Liver (tissue), 3 donors: ENCODE results near the gene EXOG.

ENCODE experiments used
- ATF3 ChIP-seq: IDR thresholded peaks from 2 replicates; pipeline ENCODE4 v1.6.1; 2016; ENCODE audit warnings: antibody characterized with exemption
- CTCF ChIP-seq: fragments of 150-350 bp; IDR thresholded peaks from 2 replicates; pipeline ENCODE4 v1.5.1; 2017; ENCODE audit warnings: improper control_type of control experiment, low read depth, low read length; ENCODE audit not compliant: missing input control
- GABPA ChIP-seq, 2 donors: IDR thresholded peaks in 1 of 2; conservative IDR thresholded peaks in 1 of 2; 2 replicates each; pipeline ENCODE4 v1.6.1; 2016; ENCODE audit warnings: antibody characterized with exemption in 2 of 2, mild to moderate bottlenecking in 1 of 2, moderate library complexity in 1 of 2
- HNF4A ChIP-seq, 2 donors: conservative IDR thresholded peaks; 2 replicates each; pipeline ENCODE4 v1.6.1; 2016; ENCODE audit warnings: antibody characterized with exemption in 2 of 2, mild to moderate bottlenecking in 2 of 2
- JUND ChIP-seq, 2 donors: IDR thresholded peaks; 2 replicates each; pipeline ENCODE4 v1.6.1; 2016; ENCODE audit warnings: antibody characterized with exemption in 2 of 2
- MAX ChIP-seq: IDR thresholded peaks from 2 replicates; pipeline ENCODE4 v1.6.1; 2016; ENCODE audit warnings: antibody characterized with exemption
- REST ChIP-seq: IDR thresholded peaks from 2 replicates; pipeline ENCODE4 v1.6.1; 2016; ENCODE audit warnings: antibody characterized with exemption, mild to moderate bottlenecking
- RXRA ChIP-seq, 2 donors: IDR thresholded peaks; 2 replicates each; pipeline ENCODE4 v1.6.1; 2017 to 2018; ENCODE audit warnings: antibody characterized with exemption in 2 of 2, mild to moderate bottlenecking in 1 of 2
- SP1 ChIP-seq: IDR thresholded peaks from 2 replicates; pipeline ENCODE4 v1.6.1; 2018; ENCODE audit warnings: antibody characterized with exemption, mild to moderate bottlenecking
- TAF1 ChIP-seq: conservative IDR thresholded peaks from 2 replicates; pipeline ENCODE4 v1.6.1; 2016; ENCODE audit warnings: antibody characterized with exemption, mild to moderate bottlenecking
- YY1 ChIP-seq: IDR thresholded peaks from 2 replicates; pipeline ENCODE4 v1.6.1; 2016; ENCODE audit warnings: antibody characterized with exemption, mild to moderate bottlenecking
- donor health status: healthy.
- donor health status: healthy.

- TF ChIP-seq JUND (IDR thresholded peaks at IDR 0.05) (no peak), CTCF (no peak), TAF1 (no peak), MAX (no peak), REST (no peak), GABPA (IDR thresholded peaks at IDR 0.05 in 1 of 2, conservative IDR thresholded peaks at IDR 0.05 in 1 of 2) (no peak), RXRA (IDR thresholded peaks at IDR 0.05) (no peak), SP1 (no peak), YY1 (no peak), ATF3 (no peak), HNF4A (conservative IDR thresholded peaks at IDR 0.05) (no peak)
These were observed 14.5 kb downstream of the EXOG start for GRCh38 chr3:38510631-38511030.
